OCI-LY3 (cell line): ENCODE data around the gene ARMC9.
"Not testable (repeated sequence)": the region's sequence is repeated elsewhere in the genome, so short reads cannot be mapped to it uniquely, and the experiment has no call there.

Experiments
- H2AFZ ChIP-seq: fragments of 200-600, 300-600 bp; shearing (Covaris generic); 2 replicates; pipeline ENCODE4 v1.6.0; 2014; ENCODE audit warnings: antibody characterized with exemption, low read depth, low read length
- H3K27ac ChIP-seq: fragments of 200-600, 300-600 bp; sonication (generic); 2 replicates; pipeline ENCODE4 v1.5.1; 2014; ENCODE audit warnings: mild to moderate bottlenecking, low read length, moderate library complexity, mixed read lengths
- H3K27me3 ChIP-seq: fragments of 200-600, 300-600 bp; sonication (generic); 2 replicates; pipeline ENCODE4 v1.6.1; 2014; ENCODE audit warnings: low read depth, low read length, mixed read lengths
- H3K36me3 ChIP-seq: fragments of 200-600, 300-600 bp; sonication (generic); replicated peaks from 2 replicates; pipeline ENCODE3; 2014; ENCODE audit warnings: low read depth, low read length, mixed read lengths
- H3K4me1 ChIP-seq: fragments of 300-600, 200-600 bp; sonication (generic); 2 replicates; pipeline ENCODE4 v1.6.1; 2014; ENCODE audit warnings: low read length, mixed read lengths
- H3K4me2 ChIP-seq: fragments of 200-600, 300-600 bp; sonication (generic); 2 replicates; pipeline ENCODE4 v1.6.1; 2014; ENCODE audit warnings: low read length, mixed read lengths
- H3K4me3 ChIP-seq: fragments of 300-600, 200-600 bp; sonication (generic); 2 replicates; pipeline ENCODE4 v1.5.1; 2014; ENCODE audit warnings: antibody characterized with exemption, mild to moderate bottlenecking, low read length, moderate library complexity
- H3K79me2 ChIP-seq: fragments of 300-600, 200-600 bp; shearing (Covaris generic); 2 replicates; pipeline ENCODE4 v1.6.1; 2014; ENCODE audit warnings: mild to moderate bottlenecking, low read length, mixed read lengths
- H3K9ac ChIP-seq: fragments of 300-600, 200-600 bp; shearing (Covaris generic); 2 replicates; pipeline ENCODE4 v1.6.0; 2014; ENCODE audit warnings: mild to moderate bottlenecking, low read length, moderate library complexity
- H3K9me3 ChIP-seq: fragments of 200-600, 300-600 bp; shearing (Covaris generic); 2 replicates; pipeline ENCODE4 v1.6.1; 2014; ENCODE audit warnings: low read length, mixed read lengths; ENCODE audit not compliant: insufficient read depth
- H4K20me1 ChIP-seq: fragments of 200-600, 300-600 bp; sonication (generic); 2 replicates; pipeline ENCODE4 v1.6.1; 2016; ENCODE audit warnings: low read length, mixed read lengths; ENCODE audit not compliant: insufficient read depth
- CTCF ChIP-seq: fragments of 200-600, 300-600 bp; sonication (generic); IDR thresholded peaks from 2 replicates; pipeline ENCODE4 v1.5.1; 2014; ENCODE audit warnings: antibody characterized with exemption, low read length, low read depth
- EZH2phosphoT487 ChIP-seq: fragments of 200-600 bp; shearing (Covaris generic); IDR thresholded peaks from 2 replicates; pipeline ENCODE4 v1.6.1; 2018; ENCODE audit warnings: antibody characterized with exemption, mixed run types, low read depth

ARMC9 gene

GRCh38 chr2:231373786-231374349 lies 175.4 kb downstream of the ARMC9 start:
- TF ChIP-seq CTCF (no peak), EZH2phosphoT487 (no peak)
- H3K36me3 ChIP-seq, result no peaks in the 10 kb centered on the region
- H3K4me1 ChIP-seq, result no peaks in the 10 kb centered on the region
- H2AFZ ChIP-seq, result no peak overlapping the region
- H3K27ac ChIP-seq, result no peak overlapping the region
- H3K79me2 ChIP-seq, result no peaks in the 10 kb centered on the region
- no peak overlapping the region for H3K4me3 ChIP-seq
- no peak overlapping the region for H3K9ac ChIP-seq
- no peaks in the 10 kb centered on the region for H3K27me3 ChIP-seq
- no peaks in the 10 kb centered on the region for H4K20me1 ChIP-seq
- no peak overlapping the region for H3K4me2 ChIP-seq
- H3K9me3 ChIP-seq, result no peaks in the 10 kb centered on the region

GRCh38 chr2:231374771-231375170 lies 176.3 kb downstream of the ARMC9 start:
- Histone ChIP-seq H4K20me1 (no peaks in the 10 kb centered on the region), H3K4me2 (no peak overlapping the region), H3K9me3 (no peaks in the 10 kb centered on the region), H3K36me3 (no peaks in the 10 kb centered on the region), H3K27ac (no peak overlapping the region), H3K9ac (no peak overlapping the region), H3K4me1 (no peaks in the 10 kb centered on the region), H3K27me3 (no peaks in the 10 kb centered on the region), H2AFZ (no peak overlapping the region), H3K79me2 (no peaks in the 10 kb centered on the region), H3K4me3 (no peak overlapping the region)
- TF ChIP-seq EZH2phosphoT487 (no peak), CTCF (no peak)

- not testable (repeated sequence) for H3K4me2 ChIP-seq, H3K4me1 ChIP-seq, H3K27me3 ChIP-seq, H3K9me3 ChIP-seq, H3K4me3 ChIP-seq, H3K9ac ChIP-seq, H4K20me1 ChIP-seq, H3K27ac ChIP-seq, H3K36me3 ChIP-seq, H3K79me2 ChIP-seq, H2AFZ ChIP-seq
Measured at GRCh38 chr2:231375994-231376615, 177.7 kb downstream of the ARMC9 start.

GRCh38 chr2:231376857-231377256 lies 178.4 kb downstream of the ARMC9 start:
- H3K27ac ChIP-seq, result no peak overlapping the region
- H3K9ac ChIP-seq, result no peak overlapping the region
- H3K4me2 ChIP-seq, result no peak overlapping the region
- no peak for TF ChIP-seq CTCF
- no peak for TF ChIP-seq EZH2phosphoT487
- H3K4me3 ChIP-seq, result no peak overlapping the region
- H2AFZ ChIP-seq, result no peak overlapping the region
- H4K20me1 ChIP-seq, result no peaks in the 10 kb centered on the region
- H3K9me3 ChIP-seq, result no peaks in the 10 kb centered on the region
- H3K4me1 ChIP-seq, result no peaks in the 10 kb centered on the region
- no peaks in the 10 kb centered on the region for H3K27me3 ChIP-seq
- H3K79me2 ChIP-seq, result no peaks in the 10 kb centered on the region
- no peaks in the 10 kb centered on the region for H3K36me3 ChIP-seq
